Mammary epithelial cell (primary cell): ENCODE results near the gene MN1.

Experiments
- CTCF ChIP-seq, 2 donors: IDR thresholded peaks in 1 of 2; conservative IDR thresholded peaks in 1 of 2; 2 replicates each; pipeline ENCODE4 v1.5.1; 2011 to 2012; ENCODE audit warnings: inconsistent platforms in 2 of 2, low read length in 2 of 2, mild to moderate bottlenecking in 2 of 2, control low read depth in 1 of 2, low read depth in 1 of 2; ENCODE audit not compliant: insufficient read depth in 1 of 2; ENCODE audit errors: extremely low read depth in 1 of 2
- EZH2 ChIP-seq: IDR thresholded peaks from 2 replicates; pipeline ENCODE4 v1.6.1; 2012; ENCODE audit warnings: low read length, inconsistent platforms, borderline replicate concordance

DNA sequence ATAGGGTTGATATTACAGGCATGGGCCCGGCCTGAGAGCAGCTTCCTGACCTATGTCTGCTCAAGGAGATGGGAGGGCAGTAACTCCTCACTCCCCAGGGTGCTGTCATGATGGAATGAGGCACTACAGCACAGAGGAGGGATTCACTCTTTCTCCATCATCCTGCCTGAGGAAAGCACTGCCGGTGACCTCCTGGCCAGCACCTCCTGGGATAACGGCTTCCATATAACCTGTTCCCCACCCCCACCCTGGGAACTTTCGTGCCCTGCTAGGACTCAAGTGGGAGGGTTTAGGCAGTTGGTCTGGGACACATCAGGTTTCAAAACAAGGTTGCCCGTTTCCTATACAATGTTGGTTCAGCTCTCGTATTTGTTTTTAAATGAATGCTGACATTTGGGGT, 42.7 kb upstream of the MN1 start:
- TF ChIP-seq EZH2, result no peak
- TF ChIP-seq CTCF (conservative IDR thresholded peaks at IDR 0.05 in 1 of 2, IDR thresholded peaks at IDR 0.05 in 1 of 2; ENCODE audit: extremely low read depth in 1 of 2, insufficient read depth in 1 of 2, low read depth in 1 of 2, low read length in 2 of 2), result no peak
